DMS79 treated with DMSO at 0.1 percent for 48 hours (cell line): ENCODE measurements around the gene ARF4.
"Not testable (repeated sequence)": the region's sequence is repeated elsewhere in the genome, so short reads cannot be mapped to it uniquely, and the experiment has no call there.

Source experiments
- DNase-seq: peaks from one replicate; lab custom pipeline; 2025; lab: John Stamatoyannopoulos, UW

ARF4 gene

GRCh38 chr3:57597127-57597923 is at the start of gene ARF4:
TSS of gene ARF4 (minus strand) at chr3:57597344. CDS start at chr3:57597140, 204 bp downstream.
- DNase-seq = peak; percentile 91

GRCh38 chr3:57646723-57647122 is 49.6 kb upstream of the ARF4 start:
- DNase-seq = no peak

DNA sequence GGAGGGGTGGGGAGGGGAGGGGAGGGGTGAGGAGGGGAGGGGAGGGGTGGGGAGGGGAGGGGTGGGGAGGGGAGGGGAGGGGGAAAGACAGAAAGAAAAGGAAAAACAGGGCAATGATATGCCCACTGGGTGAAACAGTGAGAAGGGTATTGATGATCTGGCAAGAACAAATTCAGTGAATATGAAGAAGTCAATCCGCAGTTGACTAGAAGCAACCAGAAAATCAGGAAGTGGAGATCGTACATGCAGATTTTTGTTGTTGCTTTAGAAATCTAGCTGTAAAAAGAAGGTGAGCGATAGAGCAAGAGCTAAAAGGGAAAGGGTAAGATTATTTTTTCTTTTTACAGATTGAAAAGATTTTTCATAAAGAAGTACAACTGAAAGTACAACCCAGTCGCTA is 47.6 kb upstream of the ARF4 start:
- no peak for DNase-seq

GRCh38 chr3:57637391-57637790 is 40.2 kb upstream of the ARF4 start:
- no peak for DNase-seq

- DNase-seq = not testable (repeated sequence)
These were observed 37.1 kb upstream of the ARF4 start for GRCh38 chr3:57634259-57634658.

- peak; percentile 75 for DNase-seq
These were observed 30.8 kb upstream of the ARF4 start for GRCh38 chr3:57627976-57628375.

DNA sequence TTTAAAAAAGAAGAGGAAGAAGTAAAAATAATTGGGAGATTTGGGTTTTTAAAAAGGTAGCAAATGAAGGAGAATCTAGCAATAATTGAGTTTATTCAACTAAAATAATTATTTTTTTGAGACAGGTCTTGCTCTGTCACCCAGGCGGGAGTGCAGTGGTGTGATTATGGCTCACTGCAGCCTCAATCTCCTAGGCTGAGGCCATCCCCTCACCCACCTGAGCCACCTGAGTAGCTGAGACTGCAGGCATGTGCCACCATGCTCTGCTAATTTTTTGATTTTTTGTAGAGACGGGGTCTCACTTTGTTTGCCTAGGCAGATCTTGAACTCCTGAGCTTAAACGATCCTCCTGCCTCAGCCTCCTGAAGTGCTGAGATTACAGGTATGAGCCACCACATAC is 27.7 kb upstream of the ARF4 start:
- no peak for DNase-seq

GRCh38 chr3:57622362-57622761 is 25.2 kb upstream of the ARF4 start:
- no peak for DNase-seq

- DNase-seq = no peak
These were observed 20.6 kb upstream of the ARF4 start for GRCh38 chr3:57617739-57618138.

DNA sequence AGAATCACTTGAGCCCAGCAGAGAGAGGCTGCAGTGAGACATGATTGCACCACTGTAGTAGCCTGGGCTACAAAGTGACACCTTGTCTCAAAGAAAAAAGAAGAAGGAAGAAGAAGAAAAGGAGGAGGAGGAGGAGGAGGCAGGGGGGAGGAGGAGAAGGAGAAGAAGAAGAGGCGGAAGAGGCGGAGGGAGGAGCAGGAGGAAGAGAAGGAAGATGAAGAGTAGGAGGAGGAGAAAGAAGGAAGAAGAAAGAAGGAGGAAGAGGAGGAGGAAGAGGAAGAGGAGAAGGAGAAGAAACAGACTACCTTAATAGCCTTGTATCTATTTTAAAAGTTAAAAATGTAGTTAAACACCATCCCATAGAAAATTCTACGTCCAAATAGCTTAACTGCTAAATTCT is 19.1 kb upstream of the ARF4 start:
- no peak for DNase-seq

DNA sequence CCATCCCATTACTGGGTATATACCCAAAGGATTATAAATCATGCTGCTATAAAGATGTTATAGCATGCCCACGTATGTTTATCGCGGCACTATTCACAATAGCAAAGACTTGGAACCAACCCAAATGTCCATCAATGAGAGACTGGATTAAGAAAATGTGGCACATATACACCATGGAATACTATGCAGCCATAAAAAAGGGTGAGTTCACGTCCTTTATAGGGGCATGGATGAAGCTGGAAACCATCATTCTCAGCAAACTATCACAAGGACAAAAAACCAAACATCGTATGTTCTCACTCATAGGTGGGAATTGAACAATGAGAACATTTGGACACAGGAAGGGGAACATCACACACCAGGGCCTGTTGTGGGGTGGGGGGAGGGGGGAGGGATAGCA is 14.7 kb upstream of the ARF4 start:
- DNase-seq = not testable (repeated sequence)

DNA sequence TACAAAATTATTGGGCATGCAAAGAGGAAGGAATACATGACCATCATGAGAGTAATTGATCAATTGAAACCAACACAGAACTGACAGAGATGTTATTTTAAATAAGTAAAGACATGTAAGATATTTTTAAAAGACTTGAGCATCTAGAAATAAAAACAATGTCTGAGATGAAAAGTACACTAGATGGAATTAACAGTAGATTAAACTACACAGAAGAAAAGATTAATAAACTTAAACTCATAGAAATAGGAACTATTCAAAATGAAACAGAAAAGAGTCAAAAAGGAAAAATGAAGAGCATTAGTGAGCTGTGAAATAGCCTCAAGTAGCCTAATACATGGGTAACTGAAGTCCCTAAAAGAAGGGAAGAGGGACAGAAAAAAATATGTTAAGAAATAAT is 8.5 kb upstream of the ARF4 start:
- no peak for DNase-seq

DNA sequence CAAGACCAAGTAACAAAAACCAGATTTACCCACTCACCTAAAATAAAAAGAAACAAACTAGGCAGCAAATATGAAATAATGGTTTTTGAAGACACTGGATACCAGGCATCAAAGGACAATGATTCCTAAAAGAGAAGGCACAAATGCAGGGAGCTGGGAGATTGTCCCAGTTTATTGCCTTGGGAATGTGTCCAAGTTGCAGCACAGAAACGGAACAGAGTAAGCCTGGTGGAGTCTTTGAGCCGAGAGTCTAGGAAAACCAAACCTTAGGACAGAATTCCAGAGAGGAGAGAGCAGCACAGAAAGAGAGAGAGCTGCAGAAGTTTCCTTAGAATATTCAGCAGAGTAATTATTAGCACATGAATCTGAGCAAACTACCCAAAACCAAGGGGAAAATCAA is 7.8 kb upstream of the ARF4 start:
- DNase-seq = no peak

DNA sequence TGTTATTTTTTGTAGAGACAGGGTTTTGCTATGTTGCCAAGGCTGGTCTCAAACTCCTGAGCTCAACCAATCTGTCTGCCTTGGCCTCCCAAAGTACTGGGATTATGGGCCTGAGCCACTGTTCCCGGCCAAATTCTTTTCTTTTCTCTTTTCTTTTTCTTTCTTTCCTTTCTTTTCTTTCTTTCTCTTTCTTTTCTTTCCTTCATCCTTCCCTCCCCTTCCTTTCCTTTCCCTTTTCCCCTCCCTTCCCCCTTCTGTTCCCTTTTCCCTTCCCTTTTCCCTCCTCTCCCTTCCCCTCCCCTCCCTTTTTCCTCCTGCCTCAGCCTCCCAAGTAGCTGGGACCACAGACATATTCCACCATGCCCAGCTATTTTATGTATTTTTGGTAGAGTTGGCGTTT is 3.1 kb upstream of the ARF4 start:
- DNase-seq = no peak

DNA sequence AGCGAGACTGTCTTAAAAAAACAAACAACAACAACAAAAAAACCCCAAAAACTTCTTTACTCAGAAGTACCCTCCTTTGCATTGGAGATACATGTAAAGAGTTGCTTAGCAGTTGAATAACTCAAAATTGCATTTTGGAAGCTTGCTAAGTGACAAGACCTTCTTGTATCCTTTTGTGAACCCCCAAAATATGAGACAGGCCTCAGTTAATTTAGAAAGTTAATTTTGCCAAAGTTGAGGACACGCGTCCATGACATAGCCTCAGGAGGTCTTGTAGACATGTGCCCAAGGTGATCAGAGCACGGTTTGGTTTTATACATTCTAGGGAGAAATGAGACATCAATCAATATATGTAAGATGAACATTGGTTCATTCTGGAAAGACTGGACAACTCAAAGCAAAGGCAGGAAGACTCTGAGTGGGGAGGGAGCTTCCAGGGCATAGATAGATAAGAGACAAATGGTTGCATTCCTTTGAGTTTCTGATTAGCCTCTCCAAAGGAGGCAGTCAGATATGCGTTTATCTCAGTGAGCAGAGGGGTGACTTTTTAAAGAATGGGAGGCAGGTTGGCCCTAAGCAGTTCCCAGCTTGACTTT is 1.7 kb upstream of the ARF4 start:
- no peak for DNase-seq

DNA sequence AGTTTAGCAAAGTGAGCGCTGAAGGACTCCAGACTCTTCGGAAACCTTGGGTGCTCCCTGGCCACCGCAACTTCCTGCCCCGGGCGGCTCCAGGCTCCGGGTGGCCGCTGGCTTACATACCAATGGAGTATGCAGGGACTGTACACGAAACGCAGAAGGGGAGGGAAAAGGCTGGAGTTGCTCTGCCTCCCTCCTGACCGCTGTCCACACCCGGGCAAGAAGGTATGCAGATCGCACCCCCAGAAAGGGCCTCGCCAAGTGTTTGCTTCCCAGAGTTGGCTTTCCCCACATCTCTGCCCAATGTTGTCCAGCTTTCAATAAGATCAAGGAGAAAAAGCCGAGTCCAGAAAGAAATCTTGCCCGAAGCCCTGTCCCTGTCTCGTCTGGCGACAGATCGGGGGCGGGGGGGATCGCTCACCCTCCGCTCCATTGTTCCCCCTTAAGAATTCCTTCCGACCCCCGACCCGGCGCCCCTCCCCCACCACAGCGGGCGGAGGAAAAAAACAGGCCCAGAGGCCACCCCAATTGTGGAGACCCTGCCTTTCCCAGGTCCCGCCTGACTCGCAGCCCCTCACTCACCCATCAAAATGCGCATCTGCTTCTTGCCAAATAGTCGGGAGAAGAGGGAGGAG is 533 bp downstream of the ARF4 start:
- DNase-seq = no peak

DNA sequence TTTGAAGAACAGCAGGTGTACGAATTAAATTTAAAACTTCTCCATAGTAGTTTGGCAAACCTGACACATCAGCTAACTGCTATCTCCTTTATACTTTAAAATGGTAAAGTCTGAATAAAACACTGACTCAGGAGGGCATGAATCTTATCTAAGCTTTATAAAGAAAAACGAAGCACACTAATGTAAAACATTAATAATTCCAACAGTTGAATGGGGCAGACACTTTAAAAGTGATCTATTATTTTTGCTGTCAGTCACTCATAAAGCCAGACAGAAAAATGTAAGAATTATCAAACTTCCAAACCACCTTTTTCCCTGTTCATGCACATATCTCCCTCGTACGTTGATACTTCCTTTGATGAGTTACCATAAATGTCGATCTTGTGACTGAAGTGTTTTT is 2.6 kb downstream of the ARF4 start:
- no peak for DNase-seq

DNA sequence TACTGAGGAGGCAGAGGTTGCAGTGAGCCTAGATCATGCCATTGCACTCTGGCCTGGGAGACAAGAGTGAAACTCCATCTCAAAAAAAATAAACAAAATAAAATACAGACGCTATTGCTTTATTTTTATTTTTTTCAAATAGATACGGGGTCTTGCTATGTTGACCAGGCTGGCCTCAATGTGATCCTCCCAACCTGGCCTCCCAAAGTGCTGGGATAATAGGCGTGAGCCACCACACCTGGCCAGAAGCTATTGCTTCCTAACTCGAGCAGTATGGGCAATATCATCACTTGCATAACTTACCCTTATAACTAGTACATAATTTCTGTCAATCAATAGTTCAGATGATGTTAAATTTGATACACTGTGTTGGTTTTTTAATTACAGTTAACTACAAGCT is 3.0 kb downstream of the ARF4 start:
- no peak for DNase-seq

DNA sequence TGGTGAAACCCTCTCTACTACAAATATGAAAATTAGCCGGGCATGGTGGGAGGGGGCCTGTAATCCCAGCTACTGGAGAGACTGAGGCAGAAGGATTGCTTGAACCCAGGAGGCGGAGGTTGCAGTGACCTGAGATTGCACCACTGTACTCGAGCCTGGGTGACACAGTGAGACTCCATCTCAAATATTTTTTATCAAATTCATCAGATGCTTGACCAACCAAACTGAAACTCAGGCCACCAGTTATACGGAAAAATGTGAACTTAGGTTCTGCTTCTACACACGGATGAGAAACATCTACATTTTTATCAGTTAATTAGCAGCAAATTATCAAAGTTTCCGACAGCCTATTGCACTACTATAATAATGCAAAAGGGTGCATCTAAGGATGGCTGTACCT is 4.8 kb downstream of the ARF4 start:
- DNase-seq = no peak

DNA sequence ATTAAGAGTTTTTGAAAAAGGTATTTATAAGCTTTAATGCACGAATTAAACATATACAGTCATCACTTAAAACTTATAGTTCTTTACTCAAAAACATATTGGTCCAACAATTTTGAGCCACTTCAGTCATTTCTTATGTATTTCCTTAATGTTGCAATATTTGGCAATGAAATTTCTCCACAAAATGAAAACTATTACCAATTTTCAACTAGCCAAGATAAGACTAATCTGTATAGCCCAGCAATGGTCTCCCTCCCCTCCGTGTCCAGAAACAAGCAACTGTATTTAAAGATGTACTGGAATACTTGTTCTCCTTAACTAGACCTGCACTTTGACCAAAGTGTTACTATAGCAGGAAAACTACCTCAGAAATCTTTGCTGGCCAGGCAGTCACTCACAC is 9.2 kb downstream of the ARF4 start:
- DNase-seq = no peak

DNA sequence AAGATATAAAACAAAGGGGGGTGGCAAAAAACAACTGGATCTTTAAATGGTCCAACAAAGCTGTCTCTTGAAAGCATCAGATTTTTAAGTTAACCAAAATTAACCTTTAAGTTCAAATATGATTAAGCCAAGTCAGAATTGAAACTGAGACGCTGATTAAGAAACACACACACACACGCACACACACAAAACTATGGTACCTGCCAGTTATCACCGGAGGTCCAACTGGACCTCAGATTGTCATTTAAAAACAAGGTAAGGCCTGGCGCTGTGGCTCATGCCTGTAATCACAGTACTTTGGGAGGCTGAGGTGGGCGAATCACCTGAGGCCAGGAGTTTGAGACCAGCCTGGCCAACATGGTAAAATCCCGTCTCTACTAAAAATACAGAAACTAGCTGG is 10.4 kb downstream of the ARF4 start:
- DNase-seq = no peak

DNA sequence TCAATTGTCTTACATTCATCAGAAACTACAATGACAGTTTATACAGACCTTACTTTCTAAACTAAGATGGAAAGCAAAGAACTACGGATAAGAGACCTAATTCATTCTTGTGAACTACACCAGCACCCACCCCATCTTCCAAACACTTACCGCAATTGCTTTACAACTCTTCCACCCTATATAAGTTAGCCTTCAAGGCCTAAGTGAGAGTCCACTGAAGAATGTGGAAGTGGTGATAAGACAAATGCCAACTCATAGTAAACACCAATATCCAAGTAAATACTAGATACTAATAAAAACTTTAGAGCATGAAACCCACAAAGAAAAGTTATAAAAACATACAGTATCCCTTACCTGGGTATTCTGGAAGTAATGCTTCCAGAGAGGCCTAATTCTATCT is 13.6 kb downstream of the ARF4 start:
- no peak for DNase-seq

- DNase-seq = no peak
These were observed 14.5 kb downstream of the ARF4 start for GRCh38 chr3:57582474-57583168.
